ENCODE results near the gene SLC15A1. TPM values are rescaled to one million over a fixed set of nuclear protein-coding genes. Genes with fewer than 3 reads are reported as not detected.

SLC15A1 gene
- total and polyA plus RNA-seq, 4 donors, result 5.8 to 19.7 (median 11.6) TPM

- TF ChIP-seq GABPA (IDR thresholded peaks at IDR 0.05 in 1 of 2, conservative IDR thresholded peaks at IDR 0.05 in 1 of 2) (no peak), EGR1 (IDR thresholded peaks at IDR 0.05; ENCODE audit: low read depth in 2 of 2) (no peak), YY1 (IDR thresholded peaks at IDR 0.05) (no peak)
Measured at GRCh38 chr13:98774776-98775175, 22.3 kb upstream of the SLC15A1 start (continued).

- Histone ChIP-seq H3K9me3 (ENCODE audit: control insufficient read depth in 4 of 4, low read length in 3 of 4) (no peaks in the 10 kb centered on the region), H3K4me3 (ENCODE audit: low read depth in 1 of 3, low read length in 3 of 3) (no peak overlapping the region), H3K27ac (ENCODE audit: low read depth in 1 of 2, low read length in 2 of 2) (no peak overlapping the region), H3K9ac (ENCODE audit: low read depth in 1 of 2, low read length in 2 of 2) (no peak overlapping the region), H3K4me1 (ENCODE audit: control insufficient read depth in 4 of 4, insufficient read depth in 4 of 4, low read length in 3 of 4) (no peaks in the 10 kb centered on the region), H3K36me3 (ENCODE audit: control insufficient read depth in 4 of 4, insufficient read depth in 3 of 4, low read depth in 1 of 4, low read length in 3 of 4) (no peaks in the 10 kb centered on the region), H3K27me3 (ENCODE audit: control insufficient read depth in 4 of 4, insufficient read depth in 4 of 4, low read length in 3 of 4) (no peaks in the 10 kb centered on the region)
- DNase-seq (ENCODE audit: low spot score), result no peak
- TF ChIP-seq HNF4A (conservative IDR thresholded peaks at IDR 0.05), result no peak
- no peak for TF ChIP-seq TAF1 (conservative IDR thresholded peaks at IDR 0.05)
- no peak for TF ChIP-seq SP1 (IDR thresholded peaks at IDR 0.05)
- no peak for TF ChIP-seq NR2F2 (IDR thresholded peaks at IDR 0.05)
- no peak for TF ChIP-seq HNF4G (IDR thresholded peaks at IDR 0.05)
- TF ChIP-seq GABPA (IDR thresholded peaks at IDR 0.05 in 1 of 2, conservative IDR thresholded peaks at IDR 0.05 in 1 of 2), result no peak
- no peak for TF ChIP-seq EGR1 (IDR thresholded peaks at IDR 0.05; ENCODE audit: low read depth in 2 of 2)
- TF ChIP-seq RAD21 (IDR thresholded peaks at IDR 0.05), result no peak
- no peak for TF ChIP-seq FOXA1 (IDR thresholded peaks at IDR 0.05)
- TF ChIP-seq JUND (IDR thresholded peaks at IDR 0.05), result no peak
- no peak for TF ChIP-seq FOXA2 (IDR thresholded peaks at IDR 0.05)
- TF ChIP-seq RXRA (IDR thresholded peaks at IDR 0.05), result no peak
- no peak for TF ChIP-seq YY1 (IDR thresholded peaks at IDR 0.05)
- no peak for TF ChIP-seq ATF3 (IDR thresholded peaks at IDR 0.05)
- no peak for TF ChIP-seq ZBTB33 (IDR thresholded peaks at IDR 0.05)
- TF ChIP-seq MAX (IDR thresholded peaks at IDR 0.05), result no peak
- 87% methylated on average over 20 of the region's 20 CpGs for WGBS
Measured at GRCh38 chr13:98773921-98774320, 21.4 kb upstream of the SLC15A1 start.

- no peak overlapping the region for H3K4me3 ChIP-seq (ENCODE audit: low read depth in 1 of 3, low read length in 3 of 3)
- WGBS, result 92% methylated on average over 12 of the region's 12 CpGs
- no peaks in the 10 kb centered on the region for H3K27me3 ChIP-seq (ENCODE audit: control insufficient read depth in 4 of 4, insufficient read depth in 4 of 4, low read length in 3 of 4)
- H3K36me3 ChIP-seq (ENCODE audit: control insufficient read depth in 4 of 4, insufficient read depth in 3 of 4, low read depth in 1 of 4, low read length in 3 of 4), result no peaks in the 10 kb centered on the region
- no peaks in the 10 kb centered on the region for H3K9me3 ChIP-seq (ENCODE audit: control insufficient read depth in 4 of 4, low read length in 3 of 4)
- no peak overlapping the region for H3K27ac ChIP-seq (ENCODE audit: low read depth in 1 of 2, low read length in 2 of 2)
- DNase-seq (ENCODE audit: low spot score), result no peak
- H3K9ac ChIP-seq (ENCODE audit: low read depth in 1 of 2, low read length in 2 of 2), result no peak overlapping the region
- TF ChIP-seq GABPA (IDR thresholded peaks at IDR 0.05 in 1 of 2, conservative IDR thresholded peaks at IDR 0.05 in 1 of 2) (no peak), SP1 (IDR thresholded peaks at IDR 0.05) (no peak), RXRA (IDR thresholded peaks at IDR 0.05) (no peak), HNF4G (IDR thresholded peaks at IDR 0.05) (no peak), JUND (IDR thresholded peaks at IDR 0.05) (no peak), RAD21 (IDR thresholded peaks at IDR 0.05) (no peak), ATF3 (IDR thresholded peaks at IDR 0.05) (no peak), EGR1 (IDR thresholded peaks at IDR 0.05; ENCODE audit: low read depth in 2 of 2) (no peak), ZBTB33 (IDR thresholded peaks at IDR 0.05) (no peak), MAX (IDR thresholded peaks at IDR 0.05) (no peak), HNF4A (conservative IDR thresholded peaks at IDR 0.05) (no peak), FOXA2 (IDR thresholded peaks at IDR 0.05) (no peak), YY1 (IDR thresholded peaks at IDR 0.05) (no peak), FOXA1 (IDR thresholded peaks at IDR 0.05) (no peak)
- H3K4me1 ChIP-seq (ENCODE audit: control insufficient read depth in 4 of 4, insufficient read depth in 4 of 4, low read length in 3 of 4), result no peaks in the 10 kb centered on the region
Measured at GRCh38 chr13:98772794-98773452, 20.5 kb upstream of the SLC15A1 start.

Measured in liver (tissue), 9 donors.